Ascending aorta (tissue), 2 donors: ENCODE data around the gene RBM44. TPM values are rescaled to one million over a fixed set of nuclear protein-coding genes. Genes with fewer than 3 reads are reported as not detected.
"Not testable (repeated sequence)": the region's sequence is repeated elsewhere in the genome, so short reads cannot be mapped to it uniquely, and the experiment has no call there.

Experiments used
- DNase-seq, 2 donors: peaks; one replicate each; pipeline ENCODE4 v3.0.0-alpha.2; 2019; ENCODE audit warnings: low spot score in 2 of 2
- H3K27ac ChIP-seq, 2 donors: fragments of 200-600 bp; sonication (generic); one replicate each; pipeline ENCODE4 v1.5.1; 2016 to 2017; ENCODE audit warnings: mild to moderate bottlenecking in 1 of 2
- H3K27me3 ChIP-seq: fragments of 200-600 bp; sonication (generic); one replicate; pipeline ENCODE4 v1.5.1; 2017
- H3K36me3 ChIP-seq, 2 donors: fragments of 200-600 bp; sonication (generic); one replicate each; pipeline ENCODE4 v1.5.1; 2016
- H3K4me1 ChIP-seq, 2 donors: fragments of 200-600 bp; sonication (generic); one replicate each; pipeline ENCODE4 v1.5.1; 2016 to 2017; ENCODE audit warnings: mild to moderate bottlenecking in 1 of 2
- H3K4me3 ChIP-seq, 2 donors: fragments of 200-600 bp; sonication (generic); one replicate each; pipeline ENCODE4 v1.5.1; 2016 to 2017; ENCODE audit warnings: mild to moderate bottlenecking in 1 of 2
- H3K9me3 ChIP-seq, 2 donors: fragments of 200-600 bp; sonication (generic); one replicate each; pipeline ENCODE4 v1.5.1; 2016
- intact Hi-C: fragments of 100-400 bp; cut with DNase I; formaldehyde crosslinking; loops from one replicate; pipeline ENCODE4 v1.15.1; 2023
- total RNA-seq: library from RNA; depleted of rRNA; stranded (reverse); fragments of >200 nt; gene quantifications from one replicate; pipeline ENCODE4 v1.1.0, GENCODE V29; 2016
- TF ChIP-seq, protein P1 (sequence below), 3 experiments: fragments of 200-600 bp in 2 of 3; fragments of 450-650 bp in 1 of 3; sonication (generic) in 2 of 3; IDR thresholded peaks; one replicate each; pipeline ENCODE4 v1.5.1; 2016 to 2019; ENCODE audit warnings: antibody characterized with exemption in 3 of 3, mild to moderate bottlenecking in 1 of 3, moderate library complexity in 1 of 3

RBM44 gene, protein sequence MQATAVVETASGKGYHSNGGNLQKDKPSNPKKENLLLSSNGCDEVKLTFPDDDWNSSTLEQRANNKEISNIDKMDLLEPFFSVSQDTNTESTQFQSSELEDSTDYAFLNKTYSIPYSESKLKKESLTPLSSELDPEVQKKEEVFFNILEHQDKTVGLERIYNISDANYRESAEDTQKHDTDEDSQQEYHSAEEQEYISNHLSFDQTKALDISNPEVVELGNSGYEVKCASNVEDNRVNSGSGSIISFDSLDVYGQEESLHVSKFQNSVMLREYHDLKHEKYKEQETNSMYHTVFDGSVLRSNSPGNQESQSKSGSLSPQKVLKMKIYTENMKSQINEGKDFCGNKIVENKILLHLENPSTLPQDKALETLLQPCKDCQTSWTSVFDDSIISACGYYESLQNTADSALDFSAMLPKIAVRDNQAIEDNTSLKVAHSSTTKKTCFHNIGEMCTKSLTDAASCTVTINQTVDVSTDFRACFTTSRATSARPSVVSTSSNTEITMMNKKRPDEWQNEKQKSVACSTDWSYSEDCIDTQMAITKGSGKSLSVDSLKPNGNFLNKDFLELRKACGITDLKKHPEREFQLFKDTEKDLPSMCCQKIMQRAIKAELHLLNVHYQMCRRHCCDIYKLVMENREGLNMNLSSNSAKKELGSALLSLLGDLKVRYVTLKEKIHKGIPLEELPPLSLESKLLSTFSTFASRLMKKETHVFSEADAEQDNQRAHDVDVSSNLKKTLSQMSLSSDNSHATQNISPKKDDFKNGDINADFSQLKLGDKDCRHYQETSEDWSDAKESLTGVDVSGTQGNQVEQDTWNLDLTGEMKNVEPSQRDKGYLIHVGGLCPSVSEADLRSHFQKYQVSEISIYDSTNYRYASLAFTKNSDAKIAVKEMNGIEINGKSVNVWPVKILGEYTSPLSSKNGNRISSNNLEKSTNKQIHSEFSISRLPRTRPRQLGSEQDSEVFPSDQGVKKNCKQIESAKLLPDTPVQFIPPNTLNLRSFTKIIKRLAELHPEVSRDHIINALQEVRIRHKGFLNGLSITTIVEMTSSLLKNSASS
- total RNA-seq, result 8.5 TPM

GRCh38 chr2:237798236-237799059 lies at the start of gene RBM44:
TSS of gene RBM44 (plus strand) at chr2:237798779. CDS start at chr2:237813610, 14,831 bp downstream.
- intact Hi-C loops, result no loop called here
- H3K4me3 ChIP-seq, result no peak within 1 kb of the TSS
- no peaks in the 10 kb centered on the region for H3K4me1 ChIP-seq
- no peaks in the 10 kb centered on the region for H3K27me3 ChIP-seq
- no peak within 1 kb of the TSS for H3K27ac ChIP-seq
- DNase-seq, result no peak
- no peaks in the 10 kb centered on the region for H3K36me3 ChIP-seq
- TF ChIP-seq, protein P1, sequence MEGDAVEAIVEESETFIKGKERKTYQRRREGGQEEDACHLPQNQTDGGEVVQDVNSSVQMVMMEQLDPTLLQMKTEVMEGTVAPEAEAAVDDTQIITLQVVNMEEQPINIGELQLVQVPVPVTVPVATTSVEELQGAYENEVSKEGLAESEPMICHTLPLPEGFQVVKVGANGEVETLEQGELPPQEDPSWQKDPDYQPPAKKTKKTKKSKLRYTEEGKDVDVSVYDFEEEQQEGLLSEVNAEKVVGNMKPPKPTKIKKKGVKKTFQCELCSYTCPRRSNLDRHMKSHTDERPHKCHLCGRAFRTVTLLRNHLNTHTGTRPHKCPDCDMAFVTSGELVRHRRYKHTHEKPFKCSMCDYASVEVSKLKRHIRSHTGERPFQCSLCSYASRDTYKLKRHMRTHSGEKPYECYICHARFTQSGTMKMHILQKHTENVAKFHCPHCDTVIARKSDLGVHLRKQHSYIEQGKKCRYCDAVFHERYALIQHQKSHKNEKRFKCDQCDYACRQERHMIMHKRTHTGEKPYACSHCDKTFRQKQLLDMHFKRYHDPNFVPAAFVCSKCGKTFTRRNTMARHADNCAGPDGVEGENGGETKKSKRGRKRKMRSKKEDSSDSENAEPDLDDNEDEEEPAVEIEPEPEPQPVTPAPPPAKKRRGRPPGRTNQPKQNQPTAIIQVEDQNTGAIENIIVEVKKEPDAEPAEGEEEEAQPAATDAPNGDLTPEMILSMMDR (IDR thresholded peaks at IDR 0.05), result no peak
- no peaks in the 10 kb centered on the region for H3K9me3 ChIP-seq

DNA sequence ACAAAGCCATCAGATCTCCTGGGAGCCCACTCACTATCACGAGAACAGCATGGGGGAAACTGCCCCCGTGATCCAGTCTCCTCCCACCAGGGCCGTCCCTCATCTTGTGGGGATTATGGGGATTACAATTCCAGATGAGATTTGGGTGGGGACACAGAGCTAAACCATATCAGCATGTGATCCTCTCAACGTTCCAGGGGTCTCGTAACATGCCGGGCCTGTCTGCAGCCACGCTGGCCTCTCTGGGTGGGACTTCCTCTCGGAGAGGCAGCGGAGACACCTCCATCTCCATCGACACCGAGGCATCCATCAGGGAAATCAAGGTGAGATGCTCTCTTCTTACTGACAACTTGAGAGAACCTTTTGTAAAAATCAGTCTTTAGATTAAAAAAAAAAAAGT lies 49.6 kb upstream of the RBM44 start:
- H3K27ac ChIP-seq, result no peak overlapping the region
- peaks cover 52 to 69% of the 10 kb centered on the region in 2 donors for H3K36me3 ChIP-seq
- peaks cover 3 to 13% of the 10 kb centered on the region in 2 donors for H3K4me1 ChIP-seq
- TF ChIP-seq, protein P1 (IDR thresholded peaks at IDR 0.05), result no peak
- no peaks in the 10 kb centered on the region for H3K9me3 ChIP-seq
- no peak overlapping the region for H3K4me3 ChIP-seq
- peak in 1 of 2 donors; percentile 49 for DNase-seq
- no peaks in the 10 kb centered on the region for H3K27me3 ChIP-seq
- intact Hi-C loops, result loop anchor here (5.0 kb wide), 1 partner anchor 237 kb away; no protein-coding TSS in a partner anchor

DNA sequence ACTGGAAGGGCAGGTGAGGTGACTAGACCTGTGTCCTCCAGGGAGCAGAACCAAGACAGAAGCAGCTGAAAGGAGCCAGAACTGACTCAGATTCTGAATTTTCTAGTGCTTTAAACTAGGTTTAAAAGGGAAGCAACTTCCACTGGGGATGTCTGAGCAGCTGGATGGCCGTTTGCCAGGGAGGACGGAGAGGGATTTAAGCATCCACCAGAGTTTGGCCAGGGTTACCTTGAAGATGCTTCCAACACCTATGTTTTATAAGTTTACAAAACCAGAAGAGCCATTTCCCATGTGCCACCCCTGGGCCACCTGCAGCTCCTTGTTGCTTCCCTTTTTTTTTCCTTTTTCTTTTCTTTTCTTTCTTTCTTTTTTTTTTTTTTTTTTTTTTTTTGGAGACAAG lies 48.6 kb upstream of the RBM44 start:
- peak in 1 of 2 donors; percentile 30 for DNase-seq
- Histone ChIP-seq H3K27ac (no peak overlapping the region), H3K4me3 (no peak overlapping the region), H3K9me3 (no peaks in the 10 kb centered on the region), H3K4me1 (peaks cover 0 to 4% of the 10 kb centered on the region in 2 donors), H3K36me3 (peaks cover 61 to 78% of the 10 kb centered on the region in 2 donors), H3K27me3 (no peaks in the 10 kb centered on the region)
- TF ChIP-seq, protein P1 (IDR thresholded peaks at IDR 0.05), result no peak
- intact Hi-C loops, result loop anchor here (5.0 kb wide), 1 partner anchor 238 kb away; no protein-coding TSS in a partner anchor

GRCh38 chr2:237750441-237750840 lies 48.1 kb upstream of the RBM44 start:
- H3K36me3 ChIP-seq, result peaks cover 66 to 83% of the 10 kb centered on the region in 2 donors
- H3K4me1 ChIP-seq, H3K27ac ChIP-seq, H3K9me3 ChIP-seq, H3K27me3 ChIP-seq, H3K4me3 ChIP-seq, intact Hi-C loops: not testable (repeated sequence)
- DNase-seq, result peak in 1 of 2 donors; percentile 39

- TF ChIP-seq, protein P1 (IDR thresholded peaks at IDR 0.05), result no peak
- H3K27me3 ChIP-seq, result no peaks in the 10 kb centered on the region
- intact Hi-C loops, result no loop called here
- H3K36me3 ChIP-seq, result peaks cover 88 to 91% of the 10 kb centered on the region in 2 donors
- no peaks in the 10 kb centered on the region for H3K9me3 ChIP-seq
- DNase-seq, result peak in 1 of 2 donors; percentile 25
- H3K4me1 ChIP-seq, result no peaks in the 10 kb centered on the region
- no peak overlapping the region for H3K4me3 ChIP-seq
- no peak overlapping the region for H3K27ac ChIP-seq
These were observed 45.8 kb upstream of the RBM44 start for GRCh38 chr2:237752761-237753165.
